Erythroblast (primary cell): ENCODE measurements around the gene FBL.

Source experiments
- GATA1 ChIP-seq: IDR thresholded peaks from 2 replicates; pipeline ENCODE4 v1.6.1; 2011; ENCODE audit warnings: low read depth, mild to moderate bottlenecking, control low read depth, low read length, moderate library complexity
- POLR2A ChIP-seq: IDR thresholded peaks from 2 replicates; pipeline ENCODE4 v1.6.1; 2011; ENCODE audit warnings: mild to moderate bottlenecking, low read length

GRCh38 chr19:39864118-39864517, 17.9 kb upstream of the FBL start:
- no peak for TF ChIP-seq POLR2A
- TF ChIP-seq GATA1, result no peak
